ENCODE measurements around the gene IGSF3.

DNA sequence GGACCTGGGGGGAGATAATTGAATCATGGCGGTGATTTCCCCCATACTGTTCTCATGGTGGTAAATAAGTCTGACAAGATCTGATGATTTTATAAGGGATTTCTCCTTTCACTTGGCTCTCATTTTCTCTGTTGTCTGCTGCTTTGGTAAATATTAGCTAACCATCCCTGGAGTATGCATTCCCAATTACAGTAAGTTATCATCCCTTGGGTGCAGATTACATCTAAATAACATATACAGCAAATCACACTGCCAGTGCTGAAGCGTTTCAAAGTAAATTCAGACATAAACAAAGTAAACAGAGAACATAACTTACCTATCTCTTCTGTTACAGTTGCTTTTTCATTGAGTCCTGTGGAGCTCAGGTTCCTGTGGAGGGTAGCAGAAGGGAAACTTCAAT lies 38.6 kb upstream of the IGSF3 start:
- TF ChIP-seq POLR2A (IDR thresholded peaks at IDR 0.05), result no peak
- TF ChIP-seq, protein P1, sequence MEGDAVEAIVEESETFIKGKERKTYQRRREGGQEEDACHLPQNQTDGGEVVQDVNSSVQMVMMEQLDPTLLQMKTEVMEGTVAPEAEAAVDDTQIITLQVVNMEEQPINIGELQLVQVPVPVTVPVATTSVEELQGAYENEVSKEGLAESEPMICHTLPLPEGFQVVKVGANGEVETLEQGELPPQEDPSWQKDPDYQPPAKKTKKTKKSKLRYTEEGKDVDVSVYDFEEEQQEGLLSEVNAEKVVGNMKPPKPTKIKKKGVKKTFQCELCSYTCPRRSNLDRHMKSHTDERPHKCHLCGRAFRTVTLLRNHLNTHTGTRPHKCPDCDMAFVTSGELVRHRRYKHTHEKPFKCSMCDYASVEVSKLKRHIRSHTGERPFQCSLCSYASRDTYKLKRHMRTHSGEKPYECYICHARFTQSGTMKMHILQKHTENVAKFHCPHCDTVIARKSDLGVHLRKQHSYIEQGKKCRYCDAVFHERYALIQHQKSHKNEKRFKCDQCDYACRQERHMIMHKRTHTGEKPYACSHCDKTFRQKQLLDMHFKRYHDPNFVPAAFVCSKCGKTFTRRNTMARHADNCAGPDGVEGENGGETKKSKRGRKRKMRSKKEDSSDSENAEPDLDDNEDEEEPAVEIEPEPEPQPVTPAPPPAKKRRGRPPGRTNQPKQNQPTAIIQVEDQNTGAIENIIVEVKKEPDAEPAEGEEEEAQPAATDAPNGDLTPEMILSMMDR (IDR thresholded peaks at IDR 0.05), result no peak

Data from esophagus squamous epithelium (tissue), 4 donors.